Activated effector memory CD4-positive, alpha-beta T cell treated with anti-CD3 and anti-CD28 coated beads, Interleukin-2, amount 50 U/mL, for 16 hours (primary cell): ENCODE results near the gene OPA1.

Experiments used
- DNase-seq: peaks from one replicate; pipeline ENCODE4 v3.0.0-alpha.2; 2020

OPA1 gene

GRCh38 chr3:193656445-193656844, 63.4 kb downstream of the OPA1 start:
- DNase-seq = no peak

GRCh38 chr3:193656878-193657282, 63.9 kb downstream of the OPA1 start:
- no peak for DNase-seq

GRCh38 chr3:193660171-193660570, 67.2 kb downstream of the OPA1 start:
- DNase-seq = no peak

GRCh38 chr3:193660698-193661411, 67.8 kb downstream of the OPA1 start:
- no peak for DNase-seq

- DNase-seq = no peak
Observed at GRCh38 chr3:193662757-193663322, 69.8 kb downstream of the OPA1 start.

DNA sequence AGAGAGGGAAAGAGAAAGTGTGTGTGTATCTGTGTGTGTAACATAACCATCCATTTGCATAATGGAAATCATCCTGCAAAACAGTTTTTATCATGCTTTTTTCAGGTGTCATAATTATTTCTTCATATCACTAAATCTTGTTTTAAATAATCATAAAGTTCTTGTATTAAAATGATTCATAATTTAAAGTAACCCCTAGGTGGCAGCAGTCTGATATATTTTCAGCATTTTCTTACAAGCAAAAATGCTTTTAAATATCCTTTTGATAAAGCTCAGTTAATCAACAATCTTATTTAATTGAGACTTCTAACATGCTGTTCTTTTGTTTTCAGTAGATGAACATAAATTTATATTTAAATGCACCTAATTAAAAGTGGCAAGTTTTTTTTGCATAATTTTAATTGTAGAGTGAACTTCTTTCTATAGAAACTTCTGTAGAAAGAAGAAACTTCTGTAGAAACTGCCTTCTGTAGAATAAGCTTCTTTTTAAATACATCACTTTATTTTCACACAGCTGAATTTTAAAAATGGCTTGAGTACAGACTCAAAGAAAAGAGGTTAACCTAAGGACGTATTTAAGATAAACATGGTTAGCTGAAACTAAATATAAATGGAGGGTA, 72.5 kb downstream of the OPA1 start:
- no peak for DNase-seq

GRCh38 chr3:193673845-193674244, 80.8 kb downstream of the OPA1 start:
- DNase-seq = no peak

GRCh38 chr3:193674714-193675113, 81.7 kb downstream of the OPA1 start:
- DNase-seq = no peak

DNA sequence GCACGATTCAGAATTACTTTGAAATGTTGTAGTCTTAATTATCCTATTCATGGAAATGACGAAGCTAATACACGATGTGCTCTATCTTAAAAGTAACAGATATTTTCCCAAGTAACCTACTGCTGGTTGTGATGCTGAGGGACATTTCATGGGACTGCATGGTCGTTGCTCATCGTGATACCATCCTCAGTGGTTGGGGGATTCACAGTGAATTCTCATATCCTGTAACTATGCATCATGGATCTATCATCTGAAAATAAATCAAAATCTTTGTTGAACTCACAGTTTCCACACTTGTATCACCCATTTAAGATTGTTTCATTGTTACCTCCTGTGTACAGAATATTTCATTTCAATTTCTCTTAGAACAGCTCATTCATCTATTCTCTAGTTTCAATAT, 84.7 kb downstream of the OPA1 start:
- DNase-seq = no peak

DNA sequence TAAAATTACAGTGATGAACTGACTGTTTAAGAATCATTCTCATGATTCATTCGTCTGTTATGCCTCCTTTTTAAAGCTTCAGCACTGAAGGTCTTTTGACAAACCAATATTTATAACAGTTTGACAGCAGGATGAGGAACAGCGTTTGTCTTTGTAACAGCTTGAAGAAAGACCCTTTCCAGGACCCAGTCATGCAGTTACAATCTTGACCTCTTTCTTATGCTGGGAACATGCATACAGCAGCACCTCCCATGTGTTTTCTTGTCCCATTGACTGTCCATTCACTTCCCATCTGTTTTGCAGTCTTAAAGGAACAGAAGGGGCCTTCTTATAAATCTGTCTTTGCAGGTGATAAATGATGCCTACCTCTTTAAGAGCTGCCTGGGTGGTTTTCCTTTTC, 87.2 kb downstream of the OPA1 start:
- DNase-seq = no peak

- no peak for DNase-seq
Observed at GRCh38 chr3:193681631-193682030, 88.6 kb downstream of the OPA1 start.

GRCh38 chr3:193686665-193687483, 93.9 kb downstream of the OPA1 start:
- DNase-seq = no peak

GRCh38 chr3:193688834-193689714, 96.1 kb downstream of the OPA1 start:
- DNase-seq = no peak

- no peak for DNase-seq
Observed at GRCh38 chr3:193693774-193694173, 100.8 kb downstream of the OPA1 start.

GRCh38 chr3:193701953-193702635, 109.1 kb downstream of the OPA1 start:
- no peak for DNase-seq

DNA sequence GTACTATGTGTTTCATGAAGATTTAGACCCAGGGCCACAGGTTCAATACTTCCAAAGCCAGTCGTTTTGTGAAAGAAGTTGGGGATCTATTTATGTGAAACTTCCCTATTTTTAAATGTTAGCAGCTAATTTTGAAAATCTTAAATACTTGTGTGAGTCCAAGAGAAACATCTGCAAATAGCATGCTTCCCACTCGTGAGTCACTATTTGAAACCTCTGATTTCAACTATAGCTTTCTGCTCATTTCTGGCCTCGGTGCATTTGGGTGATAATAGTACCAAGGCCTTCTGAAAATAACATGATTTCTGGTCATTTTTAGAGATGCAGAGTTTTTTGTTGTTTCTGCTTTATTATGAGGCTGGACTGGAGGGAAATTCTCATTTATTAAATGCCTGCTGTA, 110.0 kb downstream of the OPA1 start:
- no peak for DNase-seq

- DNase-seq = no peak
Observed at GRCh38 chr3:193704431-193704830, 111.4 kb downstream of the OPA1 start.

GRCh38 chr3:193708270-193708669, 115.3 kb downstream of the OPA1 start:
- no peak for DNase-seq

DNA sequence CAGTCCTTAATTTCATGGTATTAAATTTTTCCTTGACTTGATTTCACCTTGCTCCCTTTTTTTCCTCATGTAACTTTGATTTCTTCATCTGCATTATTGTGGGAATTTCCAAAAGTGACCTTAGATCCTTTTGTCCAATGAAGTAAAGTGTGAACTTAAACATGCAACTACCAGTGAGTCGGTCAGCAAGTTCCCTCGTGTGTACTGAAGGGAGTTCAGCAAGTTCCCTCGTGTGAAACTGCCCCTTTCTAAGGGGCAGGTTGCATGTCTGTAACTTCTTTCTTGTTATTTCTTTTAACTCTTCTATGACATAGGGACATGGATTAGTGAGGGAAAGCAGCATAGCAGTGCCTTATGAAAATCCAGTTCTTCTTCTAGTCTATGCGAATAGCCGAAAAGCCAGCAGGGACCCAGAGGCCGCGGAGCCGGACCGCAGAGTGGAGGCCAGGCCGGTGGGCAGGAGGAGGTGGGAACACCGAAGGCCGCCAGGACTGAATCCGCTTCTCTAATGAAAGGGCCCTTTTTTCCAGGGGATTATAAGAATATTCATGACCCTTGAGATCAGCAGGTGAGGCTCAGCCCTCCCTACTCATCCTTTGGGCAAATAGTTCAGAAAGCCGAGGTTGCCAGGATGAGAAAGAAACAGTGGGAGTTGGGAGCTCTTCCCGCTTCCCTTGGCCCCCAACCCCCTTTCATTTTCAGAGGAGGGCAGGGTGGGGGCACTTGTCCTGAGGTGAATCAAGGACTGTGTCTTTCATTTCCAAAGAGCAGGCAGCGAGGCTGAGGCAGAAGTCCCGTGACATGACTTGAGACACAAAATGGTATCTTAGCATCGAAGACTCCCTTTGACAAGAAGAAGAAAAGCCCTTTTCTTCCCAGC, 117.5 kb downstream of the OPA1 start:
- DNase-seq = no peak

- no peak for DNase-seq
Observed at GRCh38 chr3:193711166-193711485, 118.1 kb downstream of the OPA1 start.

GRCh38 chr3:193711523-193711963, 118.5 kb downstream of the OPA1 start:
- no peak for DNase-seq
